T-helper 1 cell treated with Interleukin-12 subunit alpha and Interleukin-12 subunit beta and Interleukin-4 antibody, amounts not matched to agents 30 μg/mL and 1 μg/mL, for 36 hours (primary cell): ENCODE measurements around the gene SLC22A12.

Experiments
- H3K27ac Mint-ChIP-seq: one replicate; pipeline ENCODE4 v1.8.0; 2021; ENCODE audit warnings: mild to moderate bottlenecking, mixed read lengths
- H3K27me3 Mint-ChIP-seq: one replicate; pipeline ENCODE4 v1.8.0; 2021; ENCODE audit warnings: low read depth, mixed read lengths
- H3K36me3 Mint-ChIP-seq: one replicate; pipeline ENCODE4 v1.8.0; 2021; ENCODE audit warnings: low read depth, mixed read lengths
- H3K4me1 Mint-ChIP-seq: one replicate; pipeline ENCODE4 v1.8.0; 2021; ENCODE audit warnings: low read depth, mixed read lengths
- H3K4me3 Mint-ChIP-seq: one replicate; pipeline ENCODE4 v1.8.0; 2021; ENCODE audit warnings: mild to moderate bottlenecking, moderate library complexity, mixed read lengths
- H3K9me3 Mint-ChIP-seq: one replicate; pipeline ENCODE4 v1.8.0; 2021; ENCODE audit warnings: mixed read lengths

The SLC22A12 gene

DNA sequence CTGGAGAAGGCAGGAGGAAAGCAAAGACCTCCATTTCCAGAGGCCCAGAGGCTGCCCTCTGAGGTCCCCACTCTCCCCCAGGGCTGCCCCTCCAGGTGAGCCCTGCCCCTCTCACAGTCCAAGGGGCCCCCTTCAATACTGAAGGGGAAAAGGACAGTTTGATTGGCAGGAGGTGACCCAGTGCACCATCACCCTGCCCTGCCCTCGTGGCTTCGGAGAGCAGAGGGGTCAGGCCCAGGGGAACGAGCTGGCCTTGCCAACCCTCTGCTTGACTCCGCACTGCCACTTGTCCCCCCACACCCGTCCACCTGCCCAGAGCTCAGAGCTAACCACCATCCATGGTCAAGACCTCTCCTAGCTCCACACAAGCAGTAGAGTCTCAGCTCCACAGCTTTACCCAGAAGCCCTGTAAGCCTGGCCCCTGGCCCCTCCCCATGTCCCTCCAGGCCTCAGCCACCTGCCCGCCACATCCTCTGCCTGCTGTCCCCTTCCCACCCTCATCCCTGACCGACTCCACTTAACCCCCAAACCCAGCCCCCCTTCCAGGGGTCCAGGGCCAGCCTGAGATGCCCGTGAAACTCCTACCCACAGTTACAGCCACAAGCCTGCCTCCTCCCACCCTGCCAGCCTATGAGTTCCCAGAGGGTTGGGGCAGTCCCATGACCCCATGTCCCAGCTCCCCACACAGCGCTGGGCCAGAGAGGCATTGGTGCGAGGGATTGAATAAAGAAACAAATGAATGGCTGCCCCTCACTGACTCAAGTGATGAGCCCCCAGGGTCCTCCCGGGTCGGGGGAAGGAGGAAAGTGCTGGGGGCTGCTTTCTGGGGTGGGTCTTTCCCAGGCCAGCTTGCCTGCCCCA, 10.8 kb downstream of the SLC22A12 start:
- no peaks in the 10 kb centered on the region for H3K36me3 Mint-ChIP-seq
- H3K4me3 Mint-ChIP-seq = no peak overlapping the region
- no peaks in the 10 kb centered on the region for H3K27me3 Mint-ChIP-seq
- H3K9me3 Mint-ChIP-seq = peaks cover 4% of the 10 kb centered on the region
- no peaks in the 10 kb centered on the region for H3K4me1 Mint-ChIP-seq
- no peak overlapping the region for H3K27ac Mint-ChIP-seq

- Mint-ChIP-seq H3K9me3 (no peaks in the 10 kb centered on the region), H3K4me1 (no peaks in the 10 kb centered on the region), H3K27me3 (no peaks in the 10 kb centered on the region), H3K4me3 (no peak overlapping the region), H3K27ac (no peak overlapping the region), H3K36me3 (no peaks in the 10 kb centered on the region)
These were observed 11.5 kb downstream of the SLC22A12 start for GRCh38 chr11:64602466-64603070.

- Mint-ChIP-seq H3K4me1 (no peaks in the 10 kb centered on the region), H3K4me3 (no peak overlapping the region), H3K36me3 (no peaks in the 10 kb centered on the region)
These were observed 12.5 kb downstream of the SLC22A12 start for GRCh38 chr11:64603411-64604110.

DNA sequence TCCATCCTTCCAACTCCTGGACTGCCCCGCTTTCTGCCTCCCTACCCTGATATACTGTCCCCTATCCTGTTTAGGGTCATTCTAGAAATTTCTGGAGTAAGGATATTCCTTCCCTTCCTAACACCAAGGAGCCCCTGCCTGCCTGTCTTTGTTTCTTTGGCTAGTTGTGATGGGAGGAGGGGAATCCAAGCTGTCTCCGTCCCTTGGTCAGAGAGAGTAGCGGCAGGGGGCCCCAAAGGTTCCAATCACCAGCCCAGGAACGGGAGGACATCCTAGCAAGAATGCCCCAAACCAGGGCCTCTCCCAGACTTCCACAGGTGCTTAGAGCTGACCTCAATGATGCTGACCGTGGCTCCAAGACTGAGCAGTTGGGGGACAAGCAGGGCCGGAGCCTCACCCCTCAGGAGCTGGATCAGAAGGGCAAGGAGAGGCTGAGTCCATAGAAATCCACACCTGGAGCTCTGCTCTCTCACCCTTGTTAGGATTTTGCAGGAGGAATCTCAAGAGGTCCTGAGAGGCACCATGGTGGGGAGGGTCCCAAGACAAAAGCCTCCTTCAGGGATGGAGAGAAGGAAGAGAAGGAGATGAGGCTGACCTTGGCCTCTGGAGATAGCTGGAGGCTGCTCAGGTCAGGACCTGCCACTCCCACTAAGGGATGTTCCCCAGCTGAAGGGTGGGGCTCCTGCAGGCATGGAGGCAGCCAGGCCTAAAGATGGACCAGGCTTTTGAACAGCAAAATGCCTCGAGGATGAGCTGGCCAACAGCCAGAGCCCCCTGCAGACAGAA, 13.6 kb downstream of the SLC22A12 start:
- no peaks in the 10 kb centered on the region for H3K4me1 Mint-ChIP-seq
- H3K9me3 Mint-ChIP-seq = no peaks in the 10 kb centered on the region
- no peaks in the 10 kb centered on the region for H3K27me3 Mint-ChIP-seq
- no peaks in the 10 kb centered on the region for H3K36me3 Mint-ChIP-seq
- H3K27ac Mint-ChIP-seq = no peak overlapping the region
- no peak overlapping the region for H3K4me3 Mint-ChIP-seq

More at GRCh38 chr11:64603411-64604110, 12.5 kb downstream of the SLC22A12 start:
- Mint-ChIP-seq H3K9me3 (no peaks in the 10 kb centered on the region), H3K27me3 (no peaks in the 10 kb centered on the region), H3K27ac (no peak overlapping the region)

DNA sequence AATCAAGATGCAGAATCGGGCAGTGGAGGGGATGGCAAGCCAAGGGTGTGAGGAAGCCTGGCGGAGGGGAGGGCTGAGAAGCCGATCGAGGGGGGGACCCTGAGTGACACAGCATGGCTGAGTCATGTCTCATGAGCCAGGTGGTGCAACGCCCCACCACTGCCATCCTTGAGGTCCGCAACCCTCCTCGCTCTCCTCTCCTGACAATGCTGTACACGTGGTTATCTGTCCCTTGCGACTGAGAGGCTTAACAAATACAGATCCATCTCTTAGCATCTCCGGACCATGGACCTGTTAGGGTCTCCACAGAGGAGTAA, 14.2 kb downstream of the SLC22A12 start:
- no peaks in the 10 kb centered on the region for H3K36me3 Mint-ChIP-seq
- H3K27ac Mint-ChIP-seq = no peak overlapping the region
- H3K4me1 Mint-ChIP-seq = no peaks in the 10 kb centered on the region
- H3K4me3 Mint-ChIP-seq = no peak overlapping the region
- no peaks in the 10 kb centered on the region for H3K27me3 Mint-ChIP-seq
- H3K9me3 Mint-ChIP-seq = no peaks in the 10 kb centered on the region

DNA sequence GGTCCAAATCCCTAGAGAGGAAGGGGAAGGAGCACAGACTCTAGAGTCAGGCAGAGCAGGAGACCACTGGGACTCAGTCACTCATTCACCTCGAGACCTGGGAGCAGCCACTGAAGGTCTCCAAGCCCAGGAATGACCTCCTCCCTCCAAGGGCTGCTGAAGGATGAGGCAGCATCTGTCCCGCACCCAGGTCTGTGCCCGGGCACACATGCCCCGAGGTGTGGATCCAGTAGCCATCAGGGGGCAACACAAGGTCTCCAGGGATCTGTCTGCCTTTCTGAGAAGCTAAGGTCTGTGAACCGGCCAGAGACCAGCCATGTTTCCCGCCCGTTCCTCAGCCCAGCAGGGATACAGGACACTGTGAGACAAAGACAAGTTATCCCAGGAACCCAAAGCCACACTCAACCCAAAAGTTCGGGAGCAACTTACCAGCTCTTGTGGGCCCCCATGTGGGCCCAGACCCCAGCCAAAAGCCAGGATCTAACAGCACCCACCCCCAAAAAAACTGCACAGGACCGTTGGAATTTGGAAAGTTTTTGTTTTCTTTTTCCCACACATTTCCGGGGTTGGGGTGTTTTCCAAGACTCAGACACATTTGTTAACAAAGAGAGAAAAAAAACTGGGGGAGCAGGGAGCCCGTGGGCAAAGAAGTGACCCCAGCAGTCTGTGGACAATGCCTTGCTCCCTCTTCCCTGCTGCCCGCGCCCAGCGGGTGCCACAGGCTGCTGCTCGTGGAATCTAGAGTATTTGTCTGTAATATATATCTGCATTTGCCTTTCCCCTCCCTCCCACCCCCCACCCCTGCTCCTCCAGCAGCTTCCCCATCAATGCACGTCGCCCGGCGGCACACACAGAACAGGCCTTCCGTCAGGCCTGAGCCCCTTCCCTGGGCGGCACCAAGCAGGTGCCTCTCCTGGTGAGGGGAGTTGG, 14.9 kb downstream of the SLC22A12 start:
- no peaks in the 10 kb centered on the region for H3K27me3 Mint-ChIP-seq
- no peaks in the 10 kb centered on the region for H3K4me1 Mint-ChIP-seq
- H3K27ac Mint-ChIP-seq = no peak overlapping the region
- no peaks in the 10 kb centered on the region for H3K36me3 Mint-ChIP-seq
- no peaks in the 10 kb centered on the region for H3K9me3 Mint-ChIP-seq
- H3K4me3 Mint-ChIP-seq = no peak overlapping the region

DNA sequence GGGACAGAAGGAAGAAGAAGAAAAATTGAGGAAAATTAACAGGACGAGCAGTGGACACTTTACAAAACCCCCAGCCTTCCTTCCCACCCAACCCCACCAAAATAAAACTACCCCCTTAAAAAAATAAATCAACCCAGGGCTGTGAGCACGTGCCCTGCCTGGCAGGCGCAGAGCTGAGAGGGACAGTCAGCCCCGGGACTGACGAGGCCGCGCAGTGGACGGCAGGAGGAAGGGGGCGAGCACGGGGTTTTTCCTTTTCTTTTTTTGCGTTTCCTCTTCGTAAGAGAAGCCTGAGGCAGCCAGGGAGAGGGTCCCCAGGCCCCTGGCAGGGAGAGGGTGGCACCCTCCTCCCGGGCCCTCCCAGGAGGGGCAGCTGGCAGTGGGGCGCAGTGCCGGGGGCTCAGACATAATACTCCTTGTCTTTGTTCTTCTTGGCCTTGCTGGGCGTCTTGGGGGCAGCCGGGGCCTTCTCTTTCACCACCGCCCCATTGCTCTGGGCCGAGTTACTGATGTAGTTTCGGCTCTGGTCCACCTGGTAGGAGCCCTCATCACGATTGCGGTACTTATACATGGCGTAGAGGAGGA, 15.9 kb downstream of the SLC22A12 start:
- Mint-ChIP-seq H3K9me3 (no peaks in the 10 kb centered on the region), H3K4me1 (peaks cover 4% of the 10 kb centered on the region), H3K4me3 (no peak overlapping the region), H3K36me3 (no peaks in the 10 kb centered on the region), H3K27me3 (no peaks in the 10 kb centered on the region), H3K27ac (no peak overlapping the region)

DNA sequence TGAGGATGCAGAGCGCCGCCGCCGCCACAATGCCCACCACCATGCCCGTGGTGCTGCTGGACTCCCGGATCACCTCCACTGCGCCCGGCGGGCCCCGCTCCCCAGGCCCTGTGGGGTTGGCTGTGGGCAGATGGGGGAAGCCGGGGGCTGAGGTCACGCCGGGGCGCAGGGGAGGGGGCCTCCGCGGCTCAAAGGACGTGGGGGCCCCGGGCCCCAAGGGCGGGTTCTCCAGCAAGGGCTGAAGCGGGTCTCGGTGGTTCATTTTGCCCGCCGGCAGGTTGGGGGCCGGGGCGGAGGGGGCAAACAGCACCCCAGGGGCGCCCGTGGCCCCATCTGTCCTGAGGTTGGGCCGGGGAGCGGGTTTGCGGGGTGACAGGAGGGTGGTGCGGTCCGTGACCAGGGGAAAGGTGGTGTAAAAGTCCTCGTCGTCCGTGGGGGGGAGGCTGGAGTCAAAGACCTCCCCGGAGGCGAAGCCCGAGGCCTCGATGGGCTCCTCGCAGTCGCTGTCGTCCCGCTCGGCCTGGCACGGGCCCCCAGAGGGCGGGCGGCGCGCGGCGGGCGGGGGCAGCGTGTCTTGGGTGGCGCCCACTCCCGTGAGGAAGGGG, 16.5 kb downstream of the SLC22A12 start:
- Mint-ChIP-seq H3K9me3 (no peaks in the 10 kb centered on the region), H3K36me3 (no peaks in the 10 kb centered on the region), H3K4me1 (peaks cover 7% of the 10 kb centered on the region), H3K4me3 (no peak overlapping the region), H3K27me3 (no peaks in the 10 kb centered on the region), H3K27ac (no peak overlapping the region)

DNA sequence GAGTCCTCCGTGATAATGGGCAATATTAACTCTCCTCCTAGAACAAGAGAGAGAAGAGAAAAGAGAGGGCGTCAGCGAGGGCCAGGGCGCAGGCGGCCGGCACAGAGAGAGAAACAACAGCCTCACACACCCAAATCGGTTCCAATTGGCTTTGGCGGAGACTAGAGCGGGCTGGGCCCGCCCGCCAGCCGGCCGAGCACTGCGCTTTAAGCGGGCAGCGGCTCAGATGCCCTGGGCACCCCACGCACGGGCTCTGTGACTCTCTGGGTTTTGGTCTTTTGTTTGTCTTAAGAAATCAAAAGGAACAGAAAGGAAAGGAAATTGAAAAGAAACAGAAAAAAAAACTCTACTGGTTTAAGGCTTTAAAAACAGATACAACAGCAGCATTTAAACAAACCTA, 17.0 kb downstream of the SLC22A12 start:
- H3K4me1 Mint-ChIP-seq = peaks cover 7% of the 10 kb centered on the region
- no peak overlapping the region for H3K4me3 Mint-ChIP-seq
- no peak overlapping the region for H3K27ac Mint-ChIP-seq
- H3K9me3 Mint-ChIP-seq = no peaks in the 10 kb centered on the region
- H3K27me3 Mint-ChIP-seq = no peaks in the 10 kb centered on the region
- no peaks in the 10 kb centered on the region for H3K36me3 Mint-ChIP-seq

- Mint-ChIP-seq H3K9me3 (no peaks in the 10 kb centered on the region), H3K4me1 (peaks cover 7% of the 10 kb centered on the region), H3K27ac (no peak overlapping the region), H3K27me3 (no peaks in the 10 kb centered on the region), H3K36me3 (no peaks in the 10 kb centered on the region), H3K4me3 (no peak overlapping the region)
These were observed 17.6 kb downstream of the SLC22A12 start for GRCh38 chr11:64608636-64609035.

DNA sequence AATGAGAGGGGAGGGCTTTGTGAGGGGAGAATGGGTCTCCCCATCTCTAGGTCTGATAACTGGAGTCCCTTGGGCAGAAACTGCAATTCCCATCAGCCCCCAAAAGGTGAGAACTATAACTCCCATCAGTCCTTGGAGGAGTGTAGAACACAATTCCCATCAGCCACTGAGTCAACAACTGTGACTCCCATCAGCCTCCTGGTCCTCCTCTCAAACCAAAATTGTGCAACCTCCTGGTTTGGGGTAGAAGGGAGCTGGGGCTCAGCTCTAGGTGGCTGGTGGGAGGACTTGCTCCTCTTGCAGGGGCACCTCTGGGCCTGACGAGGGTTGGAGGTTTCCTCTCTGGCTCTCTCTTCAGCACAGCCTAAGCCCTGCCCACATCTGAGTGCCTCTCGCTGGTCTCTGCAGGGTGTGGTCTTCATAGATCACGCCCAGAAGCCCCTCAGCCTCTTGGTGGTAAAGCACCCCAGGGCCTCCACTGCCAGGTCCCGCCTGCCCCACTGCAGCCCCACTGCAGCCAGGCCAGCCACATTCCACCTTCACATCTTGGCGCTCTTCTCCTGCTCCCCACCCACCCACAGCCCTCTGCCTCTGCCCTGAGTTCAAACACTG, 18.5 kb downstream of the SLC22A12 start:
- H3K27ac Mint-ChIP-seq = no peak overlapping the region
- H3K4me1 Mint-ChIP-seq = peaks cover 7% of the 10 kb centered on the region

DNA sequence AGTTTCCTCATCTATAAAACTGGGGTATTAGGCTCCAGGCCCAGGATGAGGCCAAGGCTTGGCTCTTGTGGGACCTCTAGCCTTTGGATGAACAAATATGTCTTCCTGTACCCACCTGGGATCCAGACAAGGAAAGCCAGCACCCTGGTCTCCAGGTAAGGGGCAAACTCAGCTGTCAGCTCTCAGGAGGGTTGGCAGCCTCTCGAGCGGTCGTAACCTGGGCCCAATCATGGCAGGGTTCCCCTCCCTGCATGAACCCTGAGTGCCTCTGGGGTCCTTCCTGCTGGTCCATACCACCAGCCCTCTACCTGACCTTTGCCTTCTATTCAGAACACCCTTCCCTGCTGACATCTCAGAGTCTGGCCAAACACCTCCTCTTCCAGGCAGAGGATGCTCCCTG, 19.6 kb downstream of the SLC22A12 start:
- Mint-ChIP-seq H3K9me3 (no peaks in the 10 kb centered on the region), H3K27me3 (no peaks in the 10 kb centered on the region), H3K27ac (no peak overlapping the region), H3K4me1 (peaks cover 7% of the 10 kb centered on the region), H3K4me3 (no peak overlapping the region), H3K36me3 (no peaks in the 10 kb centered on the region)

More for the DNA sequence above, 18.5 kb downstream of the SLC22A12 start:
- H3K36me3 Mint-ChIP-seq = no peaks in the 10 kb centered on the region
- H3K27me3 Mint-ChIP-seq = no peaks in the 10 kb centered on the region
- H3K4me3 Mint-ChIP-seq = no peak overlapping the region
- no peaks in the 10 kb centered on the region for H3K9me3 Mint-ChIP-seq

- H3K4me1 Mint-ChIP-seq = peaks cover 7% of the 10 kb centered on the region
- no peaks in the 10 kb centered on the region for H3K9me3 Mint-ChIP-seq
- H3K27me3 Mint-ChIP-seq = no peaks in the 10 kb centered on the region
- no peak overlapping the region for H3K4me3 Mint-ChIP-seq
- H3K27ac Mint-ChIP-seq = no peak overlapping the region
- no peaks in the 10 kb centered on the region for H3K36me3 Mint-ChIP-seq
These were observed 20.2 kb downstream of the SLC22A12 start for GRCh38 chr11:64611176-64611575.
